GM12892 (cell line): ENCODE data around the gene NFRKB.

Source experiments
- POLR2A ChIP-seq: IDR thresholded peaks from 2 replicates; pipeline ENCODE4 v1.6.1; 2011; ENCODE audit warnings: low read depth, low read length, control low read depth
- POLR2AphosphoS5 ChIP-seq: IDR thresholded peaks from 2 replicates; pipeline ENCODE4 v1.6.1; 2011; ENCODE audit warnings: low read depth, low read length, control low read depth
- TAF1 ChIP-seq: IDR thresholded peaks from 2 replicates; pipeline ENCODE4 v1.6.1; 2011; ENCODE audit warnings: low read depth, mild to moderate bottlenecking, control low read depth, low read length, borderline replicate concordance

DNA sequence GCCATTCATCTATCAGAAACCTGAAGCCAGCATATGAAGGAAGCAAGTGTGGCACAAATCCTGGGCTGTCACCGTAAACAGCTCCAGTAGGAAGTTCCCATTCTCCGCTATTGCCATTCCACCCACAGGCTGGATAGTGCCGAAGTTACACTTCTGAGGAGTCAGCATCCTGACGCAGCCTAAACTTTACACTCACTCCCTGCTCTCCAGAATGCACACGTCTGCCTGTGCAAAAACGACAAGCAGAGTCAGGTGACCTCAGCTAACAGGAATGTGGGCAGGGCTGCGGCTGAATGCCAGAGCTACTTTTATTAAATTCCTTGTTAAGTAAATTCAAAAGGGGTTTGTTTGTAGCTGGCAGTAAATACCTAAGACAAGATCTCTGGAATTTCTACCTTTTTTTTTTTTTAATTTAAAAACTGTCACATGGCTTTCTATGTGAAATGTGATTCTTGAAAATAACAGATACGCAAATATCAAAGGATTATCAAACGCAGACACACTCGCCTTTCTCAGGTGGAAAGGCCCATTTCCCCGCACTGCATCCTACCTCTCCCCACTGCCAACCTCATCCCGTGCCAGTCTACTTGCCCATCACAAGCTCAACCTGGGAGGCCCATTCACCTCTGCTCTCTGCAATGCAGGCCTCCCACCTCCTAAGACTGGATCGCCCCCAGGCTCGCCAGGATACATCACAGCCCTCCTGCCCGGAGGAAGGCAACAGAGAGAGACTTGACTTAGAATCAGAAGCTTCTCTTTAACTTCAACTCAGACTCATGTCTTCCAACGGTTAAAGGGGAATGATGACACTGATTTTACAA lies 33.5 kb downstream of the NFRKB start:
- TF ChIP-seq POLR2AphosphoS5 (no peak), TAF1 (no peak), POLR2A (no peak)
